ENCODE measurements around the gene PRIMA1. TPM values are rescaled to one million over a fixed set of nuclear protein-coding genes. Genes with fewer than 3 reads are reported as not detected.

The PRIMA1 gene
- total and polyA plus RNA-seq, 10 of the 15 experiments (the other 5 are each of a cell fraction or from before 2014, with no cell fraction given) = not detected

- TF ChIP-seq ZBTB33 (IDR thresholded peaks at IDR 0.05) (no peak), ETV6 (conservative IDR thresholded peaks at IDR 0.05 in 1 of 2, IDR thresholded peaks at IDR 0.05 in 1 of 2; ENCODE audit: borderline replicate concordance in 1 of 2, low read depth in 1 of 2) (no peak), CHD1 (IDR thresholded peaks at IDR 0.05; ENCODE audit: low read depth, low read length) (no peak), IKZF2 (IDR thresholded peaks at IDR 0.05) (no peak), FOXM1 (IDR thresholded peaks at IDR 0.05; ENCODE audit: low read depth, low read length) (no peak)
- TF ChIP-seq, protein P1, sequence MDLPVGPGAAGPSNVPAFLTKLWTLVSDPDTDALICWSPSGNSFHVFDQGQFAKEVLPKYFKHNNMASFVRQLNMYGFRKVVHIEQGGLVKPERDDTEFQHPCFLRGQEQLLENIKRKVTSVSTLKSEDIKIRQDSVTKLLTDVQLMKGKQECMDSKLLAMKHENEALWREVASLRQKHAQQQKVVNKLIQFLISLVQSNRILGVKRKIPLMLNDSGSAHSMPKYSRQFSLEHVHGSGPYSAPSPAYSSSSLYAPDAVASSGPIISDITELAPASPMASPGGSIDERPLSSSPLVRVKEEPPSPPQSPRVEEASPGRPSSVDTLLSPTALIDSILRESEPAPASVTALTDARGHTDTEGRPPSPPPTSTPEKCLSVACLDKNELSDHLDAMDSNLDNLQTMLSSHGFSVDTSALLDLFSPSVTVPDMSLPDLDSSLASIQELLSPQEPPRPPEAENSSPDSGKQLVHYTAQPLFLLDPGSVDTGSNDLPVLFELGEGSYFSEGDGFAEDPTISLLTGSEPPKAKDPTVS (IDR thresholded peaks at IDR 0.05; ENCODE audit: low read depth, low read length) = no peak
These were observed 111.8 kb downstream of the PRIMA1 start (continued) for GRCh38 chr14:93676416-93676958.

DNA sequence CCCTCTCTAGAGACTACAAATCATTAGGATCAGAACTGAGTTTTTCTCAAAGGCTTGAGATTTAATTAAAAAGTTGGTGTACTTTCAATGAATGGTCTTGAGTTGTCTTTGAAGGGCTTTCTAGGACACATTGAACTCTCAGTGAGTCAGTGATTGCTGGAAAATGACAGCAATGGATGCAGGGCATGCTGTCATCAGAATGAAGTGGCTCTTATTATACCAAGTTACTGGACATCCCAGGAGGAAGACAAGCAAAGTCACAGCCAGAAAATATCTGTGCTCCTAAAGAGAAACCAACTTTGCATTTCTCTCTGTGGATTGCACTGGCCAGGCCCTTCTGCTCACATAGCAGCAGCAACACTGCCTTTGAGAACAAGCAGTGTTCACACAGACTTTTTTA is 112.6 kb downstream of the PRIMA1 start:
- FAIRE-seq = no peak
- ChIA-PET RAD21 (ENCODE audit: unreplicated experiment) (no interaction called here), SMC1A (ENCODE audit: uncharacterized antibody, unreplicated experiment) (no interaction called here), CTCF (no interaction called here), POLR2A (no interaction called here)
- BruUV-seq (replicated peaks) = no TSS peak
- H4K20me1 ChIP-seq (ENCODE audit: control insufficient read depth, insufficient read depth) = no peaks in the 10 kb centered on the region
- no peaks in the 10 kb centered on the region for H3K79me2 ChIP-seq (ENCODE audit: control insufficient read depth, insufficient read depth, low read length)
- H3K27me3 ChIP-seq (replicated peaks in 1 of 2; ENCODE audit: control insufficient read depth in 2 of 2, insufficient read depth in 2 of 2, low read length in 1 of 2) = no peaks in the 10 kb centered on the region; a peak in 2 of 4 replicates
- no peaks in the 10 kb centered on the region for H3K9me3 ChIP-seq (replicated peaks; ENCODE audit: control insufficient read depth, insufficient read depth, low read length)
- intact Hi-C loops (cut with micrococcal nuclease; ENCODE audit: unreplicated experiment) = no loop called here
- no peak for TF ChIP-seq POLR2A (IDR thresholded peaks at IDR 0.05; ENCODE audit: low read depth, low read length)
- ATAC-seq = no peak
- H3K36me3 ChIP-seq (ENCODE audit: control insufficient read depth in 2 of 2, insufficient read depth in 2 of 2, low read length in 1 of 2) = no peaks in the 10 kb centered on the region
- H3K9ac ChIP-seq (ENCODE audit: control insufficient read depth, insufficient read depth, low read length) = no peak overlapping the region
- DNase-seq (ENCODE audit: low read depth, low spot score) = no peak
- no peak overlapping the region for H3K27ac ChIP-seq (ENCODE audit: control insufficient read depth, insufficient read depth)
- no peaks in the 10 kb centered on the region for H3K4me1 ChIP-seq (ENCODE audit: control insufficient read depth, insufficient read depth, low read length)
- H2AFZ ChIP-seq (ENCODE audit: control insufficient read depth, low read depth, low read length) = no peak overlapping the region
- H3K4me3 ChIP-seq = no peak overlapping the region
- in situ Hi-C loops (cut with MboI) = no loop called here
- no peak overlapping the region for H3K4me2 ChIP-seq (ENCODE audit: control insufficient read depth, insufficient read depth)

Measured in GM12878 (cell line).